NCI-H2196 (cell line): Measurements from ENCODE around the gene B3GNT7.
"Not testable (repeated sequence)": the region's sequence is repeated elsewhere in the genome, so short reads cannot be mapped to it uniquely, and the experiment has no call there.

Experiments used
- DNase-seq: peaks from one replicate; lab custom pipeline; 2025; ENCODE audit not compliant: unreplicated experiment; lab: John Stamatoyannopoulos, UW

B3GNT7 gene

GRCh38 chr2:231423176-231423575 is 27.7 kb downstream of the B3GNT7 start:
- no peak for DNase-seq

- DNase-seq, result no peak
These were observed 29.8 kb downstream of the B3GNT7 start for GRCh38 chr2:231425291-231425810.

DNA sequence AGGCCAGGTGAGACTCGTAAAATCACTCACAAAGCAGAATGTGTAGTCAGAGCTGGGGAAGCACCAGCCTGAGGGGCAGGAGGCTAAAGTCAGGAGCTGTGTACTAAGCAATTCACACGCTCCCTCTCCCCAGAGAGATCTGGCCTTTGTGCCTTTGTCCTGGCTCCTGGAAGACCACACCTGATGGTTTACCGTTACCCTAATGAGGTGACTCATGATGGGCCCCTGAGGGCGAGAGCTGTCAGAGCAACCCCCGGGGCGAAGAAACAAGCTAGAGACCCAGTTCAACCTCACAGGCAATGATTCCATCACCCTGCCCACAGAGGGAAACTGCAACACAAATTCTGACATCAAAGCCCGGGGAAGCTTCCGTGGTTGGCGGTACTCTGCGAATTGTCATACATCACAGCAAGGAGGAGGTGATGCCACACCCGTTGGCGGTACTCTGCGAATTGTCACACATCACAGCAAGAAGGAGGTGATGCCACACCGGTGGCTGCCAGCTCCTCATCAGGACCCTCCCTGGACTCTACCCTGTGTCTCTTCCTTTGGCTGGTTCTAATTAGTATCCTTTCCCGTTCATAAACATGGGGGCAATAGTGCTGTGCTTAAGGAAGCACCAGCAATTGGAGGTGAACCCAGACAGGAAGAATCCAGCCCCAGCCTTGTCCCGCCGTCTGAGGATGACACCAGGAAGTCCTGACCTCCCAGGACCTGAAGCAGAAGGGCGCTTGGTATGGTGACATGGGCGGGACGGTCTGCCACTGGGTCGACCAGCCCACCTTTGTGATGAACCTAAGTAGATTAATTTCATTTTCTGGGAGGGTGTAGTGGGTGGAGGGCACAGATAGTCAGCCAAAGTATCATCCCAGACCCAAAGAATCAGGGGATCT is 30.5 kb downstream of the B3GNT7 start:
- no peak for DNase-seq

DNA sequence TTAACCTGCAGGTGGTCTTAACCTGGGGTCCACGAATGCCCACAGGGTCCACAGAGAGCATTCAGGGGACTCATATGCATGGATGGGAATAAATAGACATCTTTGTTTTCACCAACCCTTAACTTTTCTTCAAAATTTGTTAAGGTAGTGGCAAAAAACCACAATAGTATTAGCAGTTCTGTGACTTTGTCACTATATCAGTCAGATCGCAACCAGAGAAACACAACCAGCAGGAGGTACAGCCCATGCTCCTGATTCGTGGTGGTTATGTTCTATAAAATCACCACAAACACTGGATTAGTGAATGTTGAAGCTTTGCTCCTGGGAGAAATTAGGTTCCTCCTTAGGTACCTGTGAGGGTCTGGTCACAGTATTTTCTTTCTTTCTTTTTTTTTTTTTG is 31.6 kb downstream of the B3GNT7 start:
- DNase-seq, result no peak

GRCh38 chr2:231429152-231429551 is 33.6 kb downstream of the B3GNT7 start:
- no peak for DNase-seq

DNA sequence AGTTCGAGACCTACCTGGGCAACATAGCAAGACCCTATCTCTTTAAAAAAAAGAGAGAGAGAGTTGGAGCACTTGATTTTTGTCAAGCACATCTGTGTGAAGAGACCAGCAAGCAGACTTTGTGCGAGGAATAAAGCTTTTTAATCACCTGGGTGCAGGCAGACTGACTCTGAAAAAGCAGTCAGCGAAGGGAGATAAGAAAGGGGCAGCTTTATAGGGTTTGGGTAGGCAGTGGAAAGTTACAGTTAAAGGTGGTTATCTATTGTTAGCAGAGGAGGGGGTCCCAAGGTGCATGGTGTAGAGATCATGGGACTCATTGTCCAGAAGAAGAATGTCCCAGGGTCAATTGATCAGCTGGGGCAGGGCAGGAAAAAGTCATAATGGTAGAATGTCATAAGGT is 34.4 kb downstream of the B3GNT7 start:
- no peak for DNase-seq

- DNase-seq, result not testable (repeated sequence)
These were observed 34.9 kb downstream of the B3GNT7 start for GRCh38 chr2:231430437-231430836.

GRCh38 chr2:231431606-231432005 is 36.1 kb downstream of the B3GNT7 start:
- DNase-seq, result no peak

DNA sequence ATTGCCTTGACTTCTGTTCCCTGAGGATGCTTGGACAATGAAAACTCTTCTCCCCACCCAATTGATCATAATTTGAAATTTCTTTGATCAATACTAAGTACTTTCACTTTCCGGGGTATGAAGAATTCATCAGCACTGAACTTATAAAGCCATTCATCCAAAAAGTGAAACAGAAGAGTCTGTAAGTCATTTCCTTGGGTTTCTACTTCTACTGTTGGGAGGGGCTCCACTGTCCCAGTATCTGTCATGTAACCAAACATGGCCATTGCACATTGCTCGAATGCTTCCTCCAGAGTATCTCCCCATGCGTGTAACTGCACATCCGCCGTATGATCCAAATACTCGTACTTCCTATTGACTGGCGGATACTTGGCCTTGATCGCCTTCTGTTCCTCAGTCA is 38.5 kb downstream of the B3GNT7 start:
- DNase-seq, result no peak

- no peak for DNase-seq
These were observed 41.4 kb downstream of the B3GNT7 start for GRCh38 chr2:231436957-231437356.

DNA sequence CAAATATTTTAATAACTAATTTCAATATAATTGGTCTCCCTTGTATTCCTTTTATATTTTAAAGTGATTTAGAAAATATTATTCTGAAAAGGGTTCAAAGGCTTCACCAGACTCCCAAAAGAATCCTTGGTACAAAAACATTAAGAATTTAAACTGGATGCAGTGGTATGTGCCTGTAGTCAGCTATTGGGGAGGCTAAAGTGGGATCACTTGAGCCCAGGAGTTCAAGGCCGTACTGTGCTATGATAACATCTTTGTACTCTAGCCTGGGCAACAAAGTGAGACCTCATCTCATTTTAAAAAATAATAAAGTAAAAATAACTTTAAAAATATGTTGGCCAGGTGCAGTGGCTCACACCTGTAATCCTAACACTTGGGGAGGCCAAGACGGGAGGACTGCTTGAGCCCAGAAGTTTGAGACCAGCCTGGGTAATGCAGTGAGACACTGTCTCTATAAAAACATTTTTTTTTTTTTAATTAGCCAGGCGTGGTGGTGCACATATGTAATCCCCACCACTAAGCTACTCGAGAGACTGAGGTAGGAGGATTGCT is 54.1 kb downstream of the B3GNT7 start:
- DNase-seq, result no peak

- DNase-seq, result no peak
These were observed 55.1 kb downstream of the B3GNT7 start for GRCh38 chr2:231450548-231450989.
